Neural cell (in vitro differentiated cells): ENCODE measurements around the gene FGGY.

ENCODE experiments used
- CTCF ChIP-seq: fragments of 450-650 bp; IDR thresholded peaks from 2 replicates; pipeline ENCODE4 v1.5.1; 2014; ENCODE audit warnings: antibody characterized with exemption, mild to moderate bottlenecking, moderate library complexity; ENCODE audit not compliant: poor library complexity, severe bottlenecking
- EP300 ChIP-seq: fragments of 450-650 bp; conservative IDR thresholded peaks from 2 replicates; pipeline ENCODE4 v1.6.1; 2014; ENCODE audit warnings: antibody characterized with exemption, mild to moderate bottlenecking, moderate library complexity; ENCODE audit not compliant: poor library complexity, severe bottlenecking
- EZH2 ChIP-seq: fragments of 200-600, 300-800 bp; shearing (Covaris generic), sonication (generic); IDR thresholded peaks from 2 replicates; pipeline ENCODE4 v1.6.1; 2014; ENCODE audit warnings: antibody characterized with exemption, low read length, borderline replicate concordance, mild to moderate bottlenecking; ENCODE audit not compliant: insufficient read depth, poor library complexity, severe bottlenecking
- MXI1 ChIP-seq: fragments of 450-650 bp; conservative IDR thresholded peaks from 2 replicates; pipeline ENCODE4 v1.6.1; 2014; ENCODE audit warnings: antibody characterized with exemption, mild to moderate bottlenecking; ENCODE audit not compliant: poor library complexity, severe bottlenecking
- POLR2AphosphoS5 ChIP-seq: IDR thresholded peaks from 2 replicates; pipeline ENCODE4 v1.6.1; 2012
- RAD21 ChIP-seq: fragments of 450-650 bp; conservative IDR thresholded peaks from 2 replicates; pipeline ENCODE4 v1.6.1; 2014; ENCODE audit warnings: antibody characterized with exemption, mild to moderate bottlenecking, moderate library complexity
- REST ChIP-seq: IDR thresholded peaks from 2 replicates; pipeline ENCODE4 v1.6.1; 2012; ENCODE audit warnings: borderline replicate concordance
- SMC3 ChIP-seq: fragments of 450-650 bp; conservative IDR thresholded peaks from 2 replicates; pipeline ENCODE4 v1.6.1; 2014; ENCODE audit warnings: antibody characterized with exemption, mild to moderate bottlenecking, moderate library complexity; ENCODE audit not compliant: poor library complexity
- TAF1 ChIP-seq: IDR thresholded peaks from 2 replicates; pipeline ENCODE4 v1.6.1; 2012; ENCODE audit warnings: low read depth

- TF ChIP-seq CTCF (no peak), EZH2 (no peak), RAD21 (no peak), POLR2AphosphoS5 (no peak), MXI1 (no peak), REST (no peak), EP300 (no peak), TAF1 (no peak), SMC3 (no peak)
Measured at GRCh38 chr1:59736744-59737143, 439.9 kb downstream of the FGGY start.
